Retina (tissue), 1 donor: ENCODE data around the gene COL7A1.
A peak's percentile ranks its signal among the peaks of the same experiment; 100 is the strongest.

ENCODE experiments used
- DNase-seq: peaks from one replicate; pipeline ENCODE4 v3.0.0-alpha.2; 2016

Gene COL7A1

DNA sequence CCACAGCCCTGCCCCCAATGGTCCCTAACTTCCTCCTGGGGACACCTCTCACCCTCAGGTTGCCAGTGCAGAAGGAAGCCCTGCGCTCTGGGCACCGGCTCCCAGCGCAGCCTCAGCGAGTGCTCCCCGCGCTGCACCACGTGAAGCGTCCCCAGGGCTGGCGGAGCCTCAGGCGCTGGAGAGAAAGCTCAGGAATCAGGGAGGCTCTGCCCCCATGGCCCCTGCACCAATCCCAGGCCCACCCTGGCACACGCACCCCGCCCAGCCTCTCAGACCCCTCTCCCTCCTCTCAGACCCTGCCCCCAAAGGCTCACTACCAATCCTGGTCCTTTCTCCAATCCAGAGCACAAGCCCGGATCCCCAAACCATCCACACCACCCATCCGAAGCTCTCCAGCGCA lies 6.9 kb downstream of the COL7A1 start:
- no peak for DNase-seq

GRCh38 chr3:48587686-48588085 lies 7.4 kb downstream of the COL7A1 start:
- DNase-seq: no peak

- no peak for DNase-seq
Measured at GRCh38 chr3:48585411-48585810, 9.7 kb downstream of the COL7A1 start.

GRCh38 chr3:48584836-48585235 lies 10.3 kb downstream of the COL7A1 start:
- no peak for DNase-seq

GRCh38 chr3:48581621-48582481 lies 13.3 kb downstream of the COL7A1 start:
- DNase-seq: no peak

GRCh38 chr3:48576647-48577046 lies 18.5 kb downstream of the COL7A1 start:
- DNase-seq: no peak

DNA sequence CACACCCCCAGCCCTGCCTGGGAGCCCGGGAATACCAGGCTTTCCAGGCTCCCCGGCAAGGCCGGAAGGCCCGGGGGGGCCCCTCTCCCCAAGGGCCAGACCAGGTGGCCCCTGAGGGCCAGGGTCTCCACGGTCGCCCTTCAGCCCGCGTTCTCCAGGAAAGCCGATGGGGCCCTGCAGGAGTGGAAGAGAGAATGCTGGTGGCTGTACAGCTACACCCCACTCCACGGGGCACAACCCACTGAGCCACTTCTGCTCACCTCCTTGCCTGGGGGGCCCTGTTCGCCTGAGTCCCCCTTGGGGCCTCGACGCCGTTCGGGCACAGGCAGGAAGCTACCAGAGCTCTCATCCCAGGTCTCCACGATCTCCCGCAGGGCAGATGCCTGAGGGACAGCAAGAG lies 19.8 kb downstream of the COL7A1 start:
- DNase-seq: no peak

DNA sequence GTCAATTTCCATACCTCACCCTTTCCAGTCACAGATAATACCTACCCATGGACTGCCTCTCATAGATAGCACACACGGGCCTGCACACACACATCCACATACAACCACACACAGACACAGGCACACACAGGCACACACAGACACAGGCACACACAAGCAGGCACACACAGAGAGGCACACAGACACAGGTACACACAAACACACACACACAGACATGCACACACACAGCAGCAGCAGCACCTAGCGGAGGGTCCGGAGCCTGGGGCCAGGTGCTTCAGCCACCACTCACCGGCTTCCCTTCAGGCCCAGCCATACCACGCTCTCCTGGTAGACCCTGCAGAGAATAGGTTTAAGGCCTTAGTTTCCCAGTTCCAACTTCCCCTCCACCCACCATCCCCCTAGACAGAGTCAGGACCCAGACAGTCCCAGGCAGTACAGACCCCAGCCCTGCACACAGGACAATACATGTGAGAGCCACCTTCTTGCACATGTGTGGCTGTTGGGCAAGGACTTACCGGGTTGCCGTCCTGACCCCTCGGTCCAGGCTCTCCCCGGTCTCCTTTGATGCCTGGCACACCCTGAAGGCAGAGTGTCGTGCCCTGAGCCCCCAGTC lies 21.1 kb downstream of the COL7A1 start:
- no peak for DNase-seq

GRCh38 chr3:48572517-48572916 lies 22.6 kb downstream of the COL7A1 start:
- DNase-seq: no peak

DNA sequence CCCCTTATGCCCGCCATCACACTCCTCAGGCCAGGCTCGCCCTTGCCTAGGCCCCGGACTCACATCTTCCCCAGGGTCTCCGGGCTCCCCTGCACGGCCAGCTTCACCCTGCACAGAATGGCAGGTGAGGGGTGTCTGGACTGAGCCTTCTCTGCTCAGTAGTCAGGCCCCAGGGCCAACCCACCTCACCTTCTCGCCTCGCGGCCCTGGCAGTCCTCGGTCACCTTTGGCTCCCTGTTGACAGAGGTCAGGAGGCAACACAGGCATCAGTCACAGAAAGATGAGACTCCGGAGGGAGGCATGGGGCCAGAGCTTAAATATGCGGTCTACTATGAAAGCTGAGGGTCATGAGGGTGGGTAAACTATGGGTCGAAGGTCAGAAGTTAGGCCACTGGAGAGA lies 23.2 kb downstream of the COL7A1 start:
- DNase-seq: no peak

DNA sequence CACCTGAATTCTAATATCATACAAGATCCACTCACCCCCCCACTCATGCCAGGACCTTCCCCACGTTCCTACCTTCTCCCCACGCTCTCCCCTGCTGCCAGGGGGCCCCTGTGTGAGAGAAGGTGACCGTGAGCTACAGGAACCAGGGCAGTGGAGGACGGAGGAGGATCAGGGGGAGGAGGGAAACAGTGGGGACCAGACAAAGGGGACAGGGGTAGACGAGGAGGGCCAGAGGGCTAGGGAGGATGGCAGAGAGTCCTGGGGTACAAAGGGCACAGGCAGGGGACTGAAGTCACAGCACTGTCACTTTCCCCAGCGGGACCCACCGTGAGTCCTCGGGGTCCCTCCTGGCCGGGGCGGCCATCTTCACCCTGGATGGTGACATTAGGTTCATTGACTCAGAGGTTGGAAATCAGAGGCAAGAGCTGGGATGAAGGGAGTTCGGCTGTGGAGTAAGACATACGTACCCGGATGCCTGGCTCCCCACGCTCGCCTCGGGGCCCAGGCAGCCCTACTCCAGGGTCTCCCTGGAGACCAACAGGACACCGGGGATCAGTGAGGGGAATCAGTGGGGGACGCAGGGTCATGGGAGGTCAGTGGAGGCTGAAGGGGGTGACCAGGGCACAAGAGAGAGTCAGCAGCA lies 25.2 kb downstream of the COL7A1 start:
- DNase-seq: no peak

- no peak for DNase-seq
Measured at GRCh38 chr3:48569400-48569799, 25.7 kb downstream of the COL7A1 start.

DNA sequence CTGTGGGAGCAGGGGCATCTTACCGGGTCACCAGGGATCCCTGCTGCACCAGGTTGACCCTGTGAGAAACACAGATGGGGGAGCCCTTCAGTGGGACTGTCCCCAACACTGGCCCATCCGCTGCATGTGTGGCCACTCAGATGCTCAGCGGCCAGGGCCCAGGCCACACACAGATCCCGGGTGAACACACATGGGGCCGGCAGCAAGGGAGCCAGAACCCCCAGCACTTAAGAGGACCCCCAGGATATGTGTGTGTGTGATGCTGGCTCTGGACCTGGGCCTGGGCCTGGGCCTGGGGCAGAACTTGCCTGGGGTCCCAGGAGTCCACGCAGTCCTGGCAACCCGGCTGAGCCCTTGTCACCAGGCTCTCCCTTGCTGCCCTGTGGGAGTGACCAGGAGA lies 26.7 kb downstream of the COL7A1 start:
- DNase-seq: no peak

- no peak for DNase-seq
Measured at GRCh38 chr3:48567500-48567899, 27.6 kb downstream of the COL7A1 start.

- DNase-seq: no peak
Measured at GRCh38 chr3:48567090-48567489, 28.0 kb downstream of the COL7A1 start.

DNA sequence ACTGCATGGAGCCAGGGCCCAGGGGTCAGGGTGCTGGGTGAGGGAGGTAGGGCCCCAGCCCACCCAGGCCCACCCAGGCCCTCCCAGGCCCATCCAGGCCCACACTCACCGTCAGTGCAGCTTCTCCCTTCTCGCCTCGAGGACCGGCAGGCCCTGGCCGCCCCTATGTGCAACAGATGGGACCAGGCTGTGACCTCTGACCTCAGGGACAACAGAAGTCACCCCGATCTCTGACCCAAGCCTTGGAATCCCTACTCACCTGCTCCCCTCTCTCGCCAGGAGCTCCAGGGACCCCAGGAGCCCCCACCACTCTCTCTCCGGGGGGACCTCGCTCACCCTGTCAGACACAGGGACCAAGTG lies 28.7 kb downstream of the COL7A1 start:
- DNase-seq: no peak

DNA sequence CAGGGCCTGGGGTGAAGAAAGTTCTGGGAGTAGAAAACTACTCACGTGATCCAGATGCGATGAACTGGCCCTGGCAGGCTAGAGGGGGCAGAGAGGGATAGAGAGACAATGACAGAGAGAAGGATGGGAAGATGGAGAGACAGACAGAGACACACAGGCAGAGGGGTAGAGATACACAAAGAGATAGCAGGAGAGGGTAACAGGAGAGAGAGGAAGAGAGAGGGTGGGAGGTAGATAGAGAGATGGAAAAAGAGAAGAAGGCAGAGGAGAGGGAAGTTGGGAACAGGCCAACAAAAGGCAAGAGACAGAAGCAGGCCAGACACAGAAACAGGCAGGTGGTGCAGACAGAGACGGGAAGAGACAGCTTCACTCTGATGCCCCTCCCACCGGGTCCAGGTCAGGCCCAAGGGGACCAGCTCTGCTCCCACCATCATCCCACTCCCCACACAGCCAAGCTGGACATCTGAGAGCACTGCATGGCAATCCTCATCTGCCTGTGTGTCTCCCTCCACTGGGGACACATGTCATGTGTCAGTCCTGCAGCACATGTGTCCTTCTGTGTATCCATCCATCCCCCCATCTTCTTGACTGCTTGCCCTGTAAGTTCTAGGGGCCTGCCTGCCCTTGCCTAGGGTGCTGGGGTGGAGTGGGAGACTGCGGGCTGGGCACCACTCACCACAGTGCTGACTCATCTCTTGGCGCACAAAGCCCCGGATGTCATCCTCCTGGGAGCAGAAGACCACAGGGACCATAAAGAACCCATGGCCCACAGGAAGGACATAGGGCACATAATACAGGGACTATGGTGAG lies 29.3 kb downstream of the COL7A1 start:
- DNase-seq: no peak

- no peak for DNase-seq
Measured at GRCh38 chr3:48565186-48565585, 29.9 kb downstream of the COL7A1 start.

GRCh38 chr3:48564667-48565066 lies 30.5 kb downstream of the COL7A1 start:
- DNase-seq: no peak

DNA sequence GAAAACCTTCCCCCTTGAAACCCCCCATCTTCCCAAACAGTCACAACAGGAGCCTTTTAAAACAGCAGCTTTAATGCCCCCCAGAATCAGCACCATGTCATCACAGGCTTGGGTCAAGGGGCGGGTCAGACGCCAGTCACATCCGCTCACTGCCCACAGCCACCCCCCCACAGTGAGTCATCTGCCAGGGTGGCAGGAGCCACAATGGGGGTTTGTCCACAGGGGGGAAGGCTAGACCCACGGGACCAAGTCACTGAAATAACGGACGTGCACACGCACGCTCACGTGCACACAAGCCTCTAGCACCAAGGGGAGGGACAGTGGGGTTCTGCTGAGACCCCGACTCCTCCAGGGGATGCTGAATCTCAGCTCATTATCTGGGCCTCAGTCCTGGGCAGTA lies 31.1 kb downstream of the COL7A1 start:
- DNase-seq: no peak

DNA sequence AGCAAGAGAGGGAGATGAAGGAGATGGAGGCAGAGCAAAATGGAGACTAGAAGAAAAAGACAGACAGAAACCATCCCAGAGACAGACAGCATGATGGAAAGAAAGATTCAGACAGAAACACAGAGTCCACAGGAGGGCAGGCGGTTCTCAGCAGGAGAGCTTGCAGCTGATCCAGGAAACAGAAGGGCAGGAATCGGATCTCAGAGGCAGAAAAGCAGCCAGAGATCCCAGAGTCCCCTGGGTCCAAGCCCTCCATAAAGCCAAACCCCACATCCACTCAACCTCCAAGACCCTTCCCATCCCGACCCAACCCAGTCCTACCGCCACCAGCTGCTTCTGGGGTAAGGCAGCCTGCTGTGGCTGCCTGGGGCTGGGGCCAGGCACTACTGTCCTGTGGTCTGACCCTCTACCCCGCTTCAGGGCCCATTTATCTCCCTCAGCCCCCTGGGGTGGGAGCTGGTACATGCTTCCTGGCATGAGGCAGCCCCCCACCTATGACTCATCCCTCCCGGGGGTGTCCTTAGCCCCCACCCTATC lies 31.7 kb downstream of the COL7A1 start, which contains the start of gene UCN2:
Gene UCN2 (minus strand): TSS at position 400 of the 537 bp plus-strand sequence. CDS start 657 bp downstream, outside the sequence.
- DNase-seq: peak; percentile 47

DNA sequence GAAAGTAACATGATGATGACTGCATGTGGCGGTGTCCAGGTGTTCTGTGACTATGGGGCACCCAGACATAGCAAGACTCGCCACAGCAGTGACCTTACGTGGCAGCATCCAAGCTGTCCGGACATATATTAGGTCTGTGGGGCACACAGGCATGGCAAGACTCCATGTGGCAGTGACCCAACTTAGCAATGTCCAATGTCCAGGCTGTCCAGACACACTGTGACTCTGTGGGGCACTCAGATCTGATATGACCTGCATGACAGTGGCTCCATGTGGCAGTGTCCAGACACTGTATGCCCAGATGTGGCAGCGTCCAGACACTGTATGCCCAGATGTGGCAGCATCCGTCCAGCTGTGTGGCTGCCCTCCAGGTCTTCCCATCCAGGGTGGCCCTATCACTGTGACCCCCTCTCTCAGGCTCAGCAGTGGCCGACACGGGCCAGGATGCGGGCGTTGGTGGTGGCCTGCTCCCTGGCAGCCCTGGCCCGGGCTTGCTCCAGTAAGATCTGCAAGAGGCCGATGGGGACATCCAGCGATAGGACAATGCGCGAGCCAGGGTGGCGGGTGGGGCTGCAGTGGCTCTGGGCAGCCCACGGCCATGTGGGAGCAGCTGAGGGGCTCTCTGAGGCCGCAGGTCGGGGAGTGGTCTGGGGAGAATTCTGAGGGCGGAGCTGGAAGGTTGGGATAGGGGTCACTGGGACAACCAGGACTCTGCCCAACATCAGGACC lies 32.6 kb downstream of the COL7A1 start:
- DNase-seq: no peak
